ENCODE measurements around the gene FMNL1. TPM values are rescaled to one million over a fixed set of nuclear protein-coding genes. Genes with fewer than 3 reads are reported as not detected.

Gene FMNL1
- polyA plus RNA-seq, 1 donor: 5.7 TPM

- DNase-seq: no peak
Observed at GRCh38 chr17:45279898-45280297, 58.2 kb downstream of the FMNL1 start.

GRCh38 chr17:45282683-45283644, 61.3 kb downstream of the FMNL1 start:
- DNase-seq: no peak

- no peak for DNase-seq
Observed at GRCh38 chr17:45283711-45284110, 62.0 kb downstream of the FMNL1 start.

GRCh38 chr17:45284176-45285140, 62.8 kb downstream of the FMNL1 start:
- DNase-seq: no peak

- no peak for DNase-seq
Observed at GRCh38 chr17:45286286-45286685, 64.6 kb downstream of the FMNL1 start.

GRCh38 chr17:45287526-45288500, 66.1 kb downstream of the FMNL1 start:
- DNase-seq: no peak

GRCh38 chr17:45288825-45289224, 67.1 kb downstream of the FMNL1 start:
- no peak for DNase-seq

DNA sequence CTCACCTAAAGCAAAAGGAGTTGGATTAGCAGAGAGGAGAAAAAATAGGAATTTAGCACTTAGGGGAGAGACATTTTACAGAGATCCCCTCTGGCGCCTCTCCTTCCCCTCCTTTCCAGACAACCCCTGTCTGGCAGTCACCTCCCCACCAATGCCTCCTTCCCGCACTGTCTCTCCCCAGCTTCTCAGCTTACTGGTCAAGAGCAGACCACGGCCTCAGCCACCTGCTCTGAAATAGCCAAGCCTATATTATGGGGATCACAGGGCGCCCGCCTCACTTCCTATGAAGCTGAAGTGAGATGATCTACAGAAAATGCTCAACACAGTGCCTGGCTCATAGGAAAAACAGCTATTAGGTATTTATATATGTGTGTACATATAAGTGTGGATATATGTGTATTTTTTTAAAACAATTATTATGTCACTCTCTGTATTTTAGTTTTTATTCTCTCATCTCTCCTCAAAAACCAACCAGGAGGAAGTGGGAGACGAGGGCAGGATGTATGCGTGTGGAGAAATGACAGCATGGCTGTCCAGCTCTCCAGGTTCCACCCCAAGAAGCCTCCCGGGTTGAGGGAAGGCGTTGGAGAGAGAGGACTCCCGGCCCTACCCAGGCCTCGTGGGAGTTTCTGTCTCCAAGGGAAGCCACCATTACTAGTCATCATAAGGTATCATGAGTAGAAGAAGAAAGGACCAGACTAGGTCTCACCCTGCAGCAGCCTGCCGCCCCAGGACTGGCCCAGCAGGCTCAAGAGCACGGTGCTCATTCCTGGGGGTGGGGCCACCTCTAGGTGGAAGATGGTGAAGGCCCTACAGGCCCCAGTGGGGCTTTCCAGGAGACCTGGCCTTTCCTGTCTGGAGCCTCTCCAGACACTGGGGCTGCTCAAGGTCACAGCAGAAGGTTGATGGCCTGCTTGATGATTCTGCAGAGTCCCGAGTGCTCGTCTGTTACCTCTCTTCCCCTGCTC, 67.9 kb downstream of the FMNL1 start:
- no peak for DNase-seq

DNA sequence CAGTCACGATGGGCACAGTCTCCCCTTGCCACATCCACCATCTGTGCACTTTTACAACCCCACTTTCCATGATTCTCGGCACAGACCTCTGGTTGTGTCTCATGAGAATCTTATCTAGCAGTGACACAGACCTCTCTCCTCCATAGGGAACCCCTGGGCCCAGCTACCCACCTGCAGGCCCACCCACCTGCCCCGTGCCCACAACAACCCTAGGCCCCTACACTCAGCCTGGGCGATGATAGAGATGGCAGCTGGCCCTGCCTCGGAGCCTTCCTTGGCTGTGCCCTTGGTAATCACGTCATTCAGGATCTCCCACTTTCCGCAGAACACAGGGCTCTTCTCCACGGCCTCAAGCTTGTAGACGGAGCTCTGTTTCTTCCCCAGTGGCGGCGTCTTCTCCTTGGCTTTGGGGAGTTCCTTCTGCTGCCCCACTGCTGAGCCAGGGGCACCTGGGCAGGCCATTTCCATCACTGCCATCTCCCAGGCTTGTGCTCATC, 68.6 kb downstream of the FMNL1 start:
- DNase-seq: no peak

- DNase-seq: no peak
Observed at GRCh38 chr17:45291171-45291805, 69.6 kb downstream of the FMNL1 start.

- no peak for DNase-seq
Observed at GRCh38 chr17:45292696-45293412, 71.2 kb downstream of the FMNL1 start.

GRCh38 chr17:45293413-45294211, 71.9 kb downstream of the FMNL1 start:
- no peak for DNase-seq

GRCh38 chr17:45294506-45294905, 72.8 kb downstream of the FMNL1 start:
- DNase-seq: no peak

- no peak for DNase-seq
Observed at GRCh38 chr17:45296003-45296832, 74.5 kb downstream of the FMNL1 start.

- no peak for DNase-seq
Observed at GRCh38 chr17:45296833-45297124, 75.1 kb downstream of the FMNL1 start.
